ENCODE data around the gene MICAL2.

The MICAL2 gene

DNA sequence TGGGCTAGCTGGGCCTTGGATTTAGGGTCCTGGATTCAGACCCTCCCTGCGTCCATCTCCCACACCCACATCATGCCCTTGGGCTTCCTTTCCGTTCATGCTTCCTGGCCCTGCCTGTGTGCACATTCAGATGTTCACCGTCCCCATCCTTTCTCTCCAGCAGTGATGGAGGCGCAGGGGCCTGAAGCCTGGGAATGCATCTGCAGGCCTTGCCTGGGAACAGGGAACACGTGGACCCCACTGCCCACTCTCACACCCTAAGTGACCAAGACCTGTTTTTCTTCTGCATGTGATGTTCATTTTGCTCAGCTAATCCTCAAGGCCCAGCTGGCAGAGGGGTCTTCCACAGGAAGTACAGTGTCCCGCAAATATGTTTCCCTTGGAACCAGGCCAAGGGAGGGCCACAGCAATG is 175.4 kb downstream of the MICAL2 start:
- ATAC-seq = no peak

DNA sequence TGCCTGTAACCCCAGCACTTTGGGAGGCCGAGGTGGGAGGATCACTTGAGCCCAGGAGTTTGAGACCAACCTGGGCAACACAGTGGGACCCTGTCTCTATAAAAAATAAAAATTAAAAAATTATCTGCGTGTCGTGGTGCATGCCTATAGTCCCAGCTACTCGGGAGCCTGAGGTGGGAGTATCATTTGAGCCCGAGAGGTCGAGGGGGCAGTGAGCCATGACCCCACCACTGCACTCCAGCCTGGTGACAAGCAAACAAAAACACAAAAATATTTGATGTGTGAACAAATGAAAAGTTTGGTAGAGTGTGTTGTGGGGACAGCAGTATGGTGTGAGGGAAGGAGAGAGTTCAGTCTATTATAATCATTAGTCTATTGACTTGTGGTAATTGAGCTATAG is 176.2 kb downstream of the MICAL2 start:
- TF ChIP-seq, protein P1, sequence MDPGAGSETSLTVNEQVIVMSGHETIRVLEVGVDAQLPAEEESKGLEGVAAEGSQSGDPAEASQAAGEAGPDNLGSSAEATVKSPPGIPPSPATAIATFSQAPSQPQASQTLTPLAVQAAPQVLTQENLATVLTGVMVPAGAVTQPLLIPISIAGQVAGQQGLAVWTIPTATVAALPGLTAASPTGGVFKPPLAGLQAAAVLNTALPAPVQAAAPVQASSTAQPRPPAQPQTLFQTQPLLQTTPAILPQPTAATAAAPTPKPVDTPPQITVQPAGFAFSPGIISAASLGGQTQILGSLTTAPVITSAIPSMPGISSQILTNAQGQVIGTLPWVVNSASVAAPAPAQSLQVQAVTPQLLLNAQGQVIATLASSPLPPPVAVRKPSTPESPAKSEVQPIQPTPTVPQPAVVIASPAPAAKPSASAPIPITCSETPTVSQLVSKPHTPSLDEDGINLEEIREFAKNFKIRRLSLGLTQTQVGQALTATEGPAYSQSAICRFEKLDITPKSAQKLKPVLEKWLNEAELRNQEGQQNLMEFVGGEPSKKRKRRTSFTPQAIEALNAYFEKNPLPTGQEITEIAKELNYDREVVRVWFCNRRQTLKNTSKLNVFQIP (CRISPR knock-in tag; IDR thresholded peaks at IDR 0.05; ENCODE audit: borderline replicate concordance, low read depth) = no peak
- no peak for TF ChIP-seq OSR1 (CRISPR knock-in tag; IDR thresholded peaks at IDR 0.05)
- TF ChIP-seq ZNF565 (CRISPR knock-in tag; conservative IDR thresholded peaks at IDR 0.05; ENCODE audit: low read depth) = no peak
- no peak for TF ChIP-seq BACH2 (CRISPR knock-in tag; IDR thresholded peaks at IDR 0.05; ENCODE audit: borderline replicate concordance)
- TF ChIP-seq, protein P2, sequence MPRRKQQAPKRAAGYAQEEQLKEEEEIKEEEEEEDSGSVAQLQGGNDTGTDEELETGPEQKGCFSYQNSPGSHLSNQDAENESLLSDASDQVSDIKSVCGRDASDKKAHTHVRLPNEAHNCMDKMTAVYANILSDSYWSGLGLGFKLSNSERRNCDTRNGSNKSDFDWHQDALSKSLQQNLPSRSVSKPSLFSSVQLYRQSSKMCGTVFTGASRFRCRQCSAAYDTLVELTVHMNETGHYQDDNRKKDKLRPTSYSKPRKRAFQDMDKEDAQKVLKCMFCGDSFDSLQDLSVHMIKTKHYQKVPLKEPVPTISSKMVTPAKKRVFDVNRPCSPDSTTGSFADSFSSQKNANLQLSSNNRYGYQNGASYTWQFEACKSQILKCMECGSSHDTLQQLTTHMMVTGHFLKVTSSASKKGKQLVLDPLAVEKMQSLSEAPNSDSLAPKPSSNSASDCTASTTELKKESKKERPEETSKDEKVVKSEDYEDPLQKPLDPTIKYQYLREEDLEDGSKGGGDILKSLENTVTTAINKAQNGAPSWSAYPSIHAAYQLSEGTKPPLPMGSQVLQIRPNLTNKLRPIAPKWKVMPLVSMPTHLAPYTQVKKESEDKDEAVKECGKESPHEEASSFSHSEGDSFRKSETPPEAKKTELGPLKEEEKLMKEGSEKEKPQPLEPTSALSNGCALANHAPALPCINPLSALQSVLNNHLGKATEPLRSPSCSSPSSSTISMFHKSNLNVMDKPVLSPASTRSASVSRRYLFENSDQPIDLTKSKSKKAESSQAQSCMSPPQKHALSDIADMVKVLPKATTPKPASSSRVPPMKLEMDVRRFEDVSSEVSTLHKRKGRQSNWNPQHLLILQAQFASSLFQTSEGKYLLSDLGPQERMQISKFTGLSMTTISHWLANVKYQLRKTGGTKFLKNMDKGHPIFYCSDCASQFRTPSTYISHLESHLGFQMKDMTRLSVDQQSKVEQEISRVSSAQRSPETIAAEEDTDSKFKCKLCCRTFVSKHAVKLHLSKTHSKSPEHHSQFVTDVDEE (CRISPR knock-in tag; IDR thresholded peaks at IDR 0.05) = no peak
- TF ChIP-seq, protein P3, sequence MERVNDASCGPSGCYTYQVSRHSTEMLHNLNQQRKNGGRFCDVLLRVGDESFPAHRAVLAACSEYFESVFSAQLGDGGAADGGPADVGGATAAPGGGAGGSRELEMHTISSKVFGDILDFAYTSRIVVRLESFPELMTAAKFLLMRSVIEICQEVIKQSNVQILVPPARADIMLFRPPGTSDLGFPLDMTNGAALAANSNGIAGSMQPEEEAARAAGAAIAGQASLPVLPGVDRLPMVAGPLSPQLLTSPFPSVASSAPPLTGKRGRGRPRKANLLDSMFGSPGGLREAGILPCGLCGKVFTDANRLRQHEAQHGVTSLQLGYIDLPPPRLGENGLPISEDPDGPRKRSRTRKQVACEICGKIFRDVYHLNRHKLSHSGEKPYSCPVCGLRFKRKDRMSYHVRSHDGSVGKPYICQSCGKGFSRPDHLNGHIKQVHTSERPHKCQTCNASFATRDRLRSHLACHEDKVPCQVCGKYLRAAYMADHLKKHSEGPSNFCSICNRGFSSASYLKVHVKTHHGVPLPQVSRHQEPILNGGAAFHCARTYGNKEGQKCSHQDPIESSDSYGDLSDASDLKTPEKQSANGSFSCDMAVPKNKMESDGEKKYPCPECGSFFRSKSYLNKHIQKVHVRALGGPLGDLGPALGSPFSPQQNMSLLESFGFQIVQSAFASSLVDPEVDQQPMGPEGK (CRISPR knock-in tag; IDR thresholded peaks at IDR 0.05; ENCODE audit: borderline replicate concordance) = no peak
- TF ChIP-seq SNAI2 (CRISPR knock-in tag; IDR thresholded peaks at IDR 0.05) = no peak
- TF ChIP-seq, protein P4, sequence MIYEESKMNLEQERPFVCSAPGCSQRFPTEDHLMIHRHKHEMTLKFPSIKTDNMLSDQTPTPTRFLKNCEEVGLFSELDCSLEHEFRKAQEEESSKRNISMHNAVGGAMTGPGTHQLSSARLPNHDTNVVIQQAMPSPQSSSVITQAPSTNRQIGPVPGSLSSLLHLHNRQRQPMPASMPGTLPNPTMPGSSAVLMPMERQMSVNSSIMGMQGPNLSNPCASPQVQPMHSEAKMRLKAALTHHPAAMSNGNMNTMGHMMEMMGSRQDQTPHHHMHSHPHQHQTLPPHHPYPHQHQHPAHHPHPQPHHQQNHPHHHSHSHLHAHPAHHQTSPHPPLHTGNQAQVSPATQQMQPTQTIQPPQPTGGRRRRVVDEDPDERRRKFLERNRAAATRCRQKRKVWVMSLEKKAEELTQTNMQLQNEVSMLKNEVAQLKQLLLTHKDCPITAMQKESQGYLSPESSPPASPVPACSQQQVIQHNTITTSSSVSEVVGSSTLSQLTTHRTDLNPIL (CRISPR knock-in tag; IDR thresholded peaks at IDR 0.05; ENCODE audit: low read depth) = no peak
- TF ChIP-seq ZFP30 (CRISPR knock-in tag; IDR thresholded peaks at IDR 0.05) = no peak
- TF ChIP-seq ZFP3 (CRISPR knock-in tag; IDR thresholded peaks at IDR 0.05) = no peak
- TF ChIP-seq TOX (CRISPR knock-in tag; IDR thresholded peaks at IDR 0.05; ENCODE audit: borderline replicate concordance) = no peak
- TF ChIP-seq PPARA (CRISPR knock-in tag; IDR thresholded peaks at IDR 0.05; ENCODE audit: borderline replicate concordance) = no peak
- no peak for TF ChIP-seq CSDC2 (CRISPR knock-in tag; IDR thresholded peaks at IDR 0.05)
- ATAC-seq = no peak

More for the DNA sequence above, 175.4 kb downstream of the MICAL2 start:
- no peak for TF ChIP-seq ZNF8 (CRISPR knock-in tag; IDR thresholded peaks at IDR 0.05)
- TF ChIP-seq ISL1 (CRISPR knock-in tag; IDR thresholded peaks at IDR 0.05) = no peak
- no peak for TF ChIP-seq TOX (CRISPR knock-in tag; IDR thresholded peaks at IDR 0.05; ENCODE audit: borderline replicate concordance)
- TF ChIP-seq PPARA (CRISPR knock-in tag; IDR thresholded peaks at IDR 0.05; ENCODE audit: borderline replicate concordance) = no peak
- TF ChIP-seq, protein P1 (CRISPR knock-in tag; IDR thresholded peaks at IDR 0.05; ENCODE audit: borderline replicate concordance, low read depth) = no peak
- no peak for TF ChIP-seq TCF4 (CRISPR knock-in tag; IDR thresholded peaks at IDR 0.05; ENCODE audit: borderline replicate concordance)
- TF ChIP-seq, protein P3 (CRISPR knock-in tag; IDR thresholded peaks at IDR 0.05; ENCODE audit: borderline replicate concordance) = no peak

DNA sequence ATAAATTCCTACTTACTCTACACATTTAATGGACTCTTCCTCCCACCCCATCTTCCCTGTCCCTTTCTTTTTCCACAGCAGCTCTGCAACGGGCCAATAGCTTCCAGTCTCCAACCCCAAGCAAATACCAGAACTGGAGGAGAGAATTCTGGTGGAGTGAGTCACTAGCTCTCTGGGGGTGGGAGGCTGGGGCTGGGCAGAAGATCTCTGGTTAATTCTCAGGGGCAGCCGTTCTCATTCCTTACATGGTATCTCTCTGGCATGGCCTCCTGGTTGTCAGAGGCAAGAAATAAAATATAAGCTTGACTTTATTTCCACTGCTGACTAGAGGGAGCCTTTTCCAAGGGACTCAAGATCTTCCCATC is 176.6 kb downstream of the MICAL2 start:
- TF ChIP-seq, protein P3 (CRISPR knock-in tag; IDR thresholded peaks at IDR 0.05; ENCODE audit: borderline replicate concordance) = 0 out of 2 replicates have a peak, but pooled peaks have one; percentile 70
- TF ChIP-seq PPARA (CRISPR knock-in tag; IDR thresholded peaks at IDR 0.05; ENCODE audit: borderline replicate concordance) (no peak), ISL1 (CRISPR knock-in tag; IDR thresholded peaks at IDR 0.05) (peak; percentile 30; the same call in 1 of the 2 replicates)
- peak; percentile 76 for ATAC-seq
